GM18861 (cell line): ENCODE measurements around the gene DDX5.
"Not testable (repeated sequence)": the region's sequence is repeated elsewhere in the genome, so short reads cannot be mapped to it uniquely, and the experiment has no call there.

Source experiments
- ATAC-seq: cut with Tn5 transposase; IDR thresholded peaks from one replicate; pipeline ENCODE4 v1.9.1; 2021; ENCODE audit not compliant: unreplicated experiment

The DDX5 gene

GRCh38 chr17:64494121-64494520, 12.0 kb downstream of the DDX5 start:
- no peak for ATAC-seq

- ATAC-seq: no peak
Measured at GRCh38 chr17:64492481-64493109, 13.5 kb downstream of the DDX5 start.

- no peak for ATAC-seq
Measured at GRCh38 chr17:64491994-64492393, 14.1 kb downstream of the DDX5 start.

GRCh38 chr17:64491034-64491860, 14.8 kb downstream of the DDX5 start:
- no peak for ATAC-seq

GRCh38 chr17:64488301-64488700, 17.8 kb downstream of the DDX5 start:
- ATAC-seq: no peak

GRCh38 chr17:64484380-64484779, 21.7 kb downstream of the DDX5 start:
- ATAC-seq: no peak

- ATAC-seq: no peak
Measured at GRCh38 chr17:64480951-64481350, 25.1 kb downstream of the DDX5 start.

GRCh38 chr17:64477849-64478248, 28.2 kb downstream of the DDX5 start:
- no peak for ATAC-seq

- ATAC-seq: no peak
Measured at GRCh38 chr17:64472564-64472963, 33.5 kb downstream of the DDX5 start.

- ATAC-seq: no peak
Measured at GRCh38 chr17:64471440-64471839, 34.6 kb downstream of the DDX5 start.

GRCh38 chr17:64470625-64471024, 35.5 kb downstream of the DDX5 start:
- ATAC-seq: no peak

GRCh38 chr17:64466834-64467233, 39.3 kb downstream of the DDX5 start:
- ATAC-seq: not testable (repeated sequence)

- ATAC-seq: no peak
Measured at GRCh38 chr17:64466019-64466735, 39.9 kb downstream of the DDX5 start.

GRCh38 chr17:64461788-64462187, 44.3 kb downstream of the DDX5 start:
- no peak for ATAC-seq

- ATAC-seq: no peak
Measured at GRCh38 chr17:64460955-64461354, 45.1 kb downstream of the DDX5 start.

GRCh38 chr17:64459818-64460217, 46.3 kb downstream of the DDX5 start:
- not testable (repeated sequence) for ATAC-seq

- no peak for ATAC-seq
Measured at GRCh38 chr17:64459284-64459747, 46.8 kb downstream of the DDX5 start.

- ATAC-seq: no peak
Measured at GRCh38 chr17:64458756-64459155, 47.3 kb downstream of the DDX5 start.

- ATAC-seq: no peak
Measured at GRCh38 chr17:64457156-64457555, 48.9 kb downstream of the DDX5 start.

GRCh38 chr17:64455993-64456885, 49.9 kb downstream of the DDX5 start:
- no peak for ATAC-seq

- no peak for ATAC-seq
Measured at GRCh38 chr17:64449545-64449944, 56.5 kb downstream of the DDX5 start.
